Right lobe of liver (tissue), 6 donors: ENCODE results near the gene MMP3. TPM values are rescaled to one million over a fixed set of nuclear protein-coding genes. Genes with fewer than 3 reads are reported as not detected.

Experiments
- ATAC-seq, 4 donors: fragments of 200-7000 bp; cut with Tn5 transposase; one replicate each; pipeline ENCODE4 v1.9.1; 2020; ENCODE audit warnings: mild to moderate bottlenecking in 4 of 4, moderate library complexity in 4 of 4
- DNase-seq, 3 donors: peaks; one replicate each; pipeline ENCODE4 v3.0.0-alpha.2; 2020
- H3K27ac ChIP-seq, 3 donors: fragments of 200-600 bp; one replicate each; pipeline ENCODE4 v1.8.0; 2022
- H3K27me3 ChIP-seq, 2 donors: fragments of 200-600 bp; one replicate each; pipeline ENCODE4 v1.8.0; 2022
- H3K36me3 ChIP-seq, 4 donors: fragments of 200-600 bp; sonication (generic) in 1 of 4; one replicate each; pipeline versions ENCODE4 v1.5.1 to v1.8.0; 2017 to 2022; ENCODE audit warnings: control low read depth in 1 of 4
- H3K4me1 ChIP-seq, 4 donors: fragments of 200-600 bp; sonication (generic) in 1 of 4; one replicate each; pipeline versions ENCODE4 v1.5.1 to v1.8.0; 2017 to 2022; ENCODE audit warnings: control low read depth in 1 of 4
- H3K4me3 ChIP-seq, 3 donors: fragments of 200-600 bp; one replicate each; pipeline ENCODE4 v1.8.0; 2022
- H3K9me3 ChIP-seq, 4 donors: fragments of 200-600 bp; sonication (generic) in 1 of 4; one replicate each; pipeline versions ENCODE4 v1.5.1 to v1.8.0; 2017 to 2022; ENCODE audit warnings: control low read depth in 1 of 4
- POLR2A ChIP-seq: fragments of 450-650 bp; IDR thresholded peaks from one replicate; pipeline ENCODE4 v1.6.1; 2017; ENCODE audit warnings: antibody characterized with exemption, mild to moderate bottlenecking
- WGBS: methylation state at CpG from one replicate; pipeline ENCODE4 v1.1.6; 2018; ENCODE audit warnings: low coverage, low lambda C conversion rate; ENCODE audit not compliant: insufficient coverage; ENCODE audit errors: missing lambda C conversion rate; 5-methylcytosine and 5-hydroxymethylcytosine counted together
- intact Hi-C, 2 donors: fragments of 100-400 bp; cut with DNase I; formaldehyde crosslinking; loops; one replicate each; pipeline versions ENCODE4 v1.11.2 to v1.14.1; 2022
- total RNA-seq, 6 experiments: library from RNA; depleted of rRNA in 2 of 6; stranded (reverse); fragments of >200 nt in 2 of 6; fragmentation: NEBNext Ultra II Directional in 3 of 6; extraction: Animal tissue kit (Norgen Biotek cat#: 25700) in 3 of 6; gene quantifications; one replicate each; pipeline versions ENCODE4 v1.1.0 to v1.2.4, GENCODE V29; 2016 to 2023
- TF ChIP-seq, protein P1 (sequence below), 4 donors: fragments of 200-600 bp in 3 of 4; fragments of 450-650 bp in 1 of 4; IDR thresholded peaks; one replicate each; pipeline versions ENCODE4 v1.5.1 to v1.8.0; 2016 to 2022; ENCODE audit warnings: antibody characterized with exemption in 4 of 4, mild to moderate bottlenecking in 2 of 4
- donor health status: DM: no; HTN: yes; CAD: no.
- donor health status: DM: no; HTN: no; CAD: no.
- donor health status: DM: no; HTN: no; CAD: no.
- donor health status: DM: no; HTN: yes; CAD: no.
- donor health status: DM: no; HTN: yes; CAD: no.

MMP3 gene
- total RNA-seq, 6 experiments from 2014 or later: not detected

DNA sequence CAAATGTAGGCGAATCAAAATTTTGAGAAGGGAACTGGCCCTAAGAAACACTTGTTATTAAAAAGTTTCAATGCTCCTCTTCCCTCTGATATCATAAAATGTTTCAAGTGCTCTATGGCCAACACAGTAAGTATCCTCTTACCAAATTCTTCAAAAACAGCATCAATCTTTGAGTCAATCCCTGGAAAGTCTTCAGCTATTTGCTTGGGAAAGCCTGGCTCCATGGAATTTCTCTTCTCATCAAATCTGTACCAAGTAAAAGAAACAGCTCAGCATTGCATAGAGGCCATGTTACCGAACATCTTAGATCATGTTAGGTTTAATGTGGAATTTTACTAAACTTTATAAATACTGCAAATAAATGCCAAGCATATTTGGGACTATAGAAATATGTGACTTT, 6.3 kb downstream of the MMP3 start:
- no peak overlapping the region for H3K4me3 ChIP-seq
- no peak overlapping the region for H3K27ac ChIP-seq
- intact Hi-C loops: no loop called here
- WGBS: 41% methylated on average over 2 of the region's 2 CpGs
- DNase-seq (no peak), ATAC-seq (no peak)
- no peaks in the 10 kb centered on the region for H3K27me3 ChIP-seq
- H3K4me1 ChIP-seq: no peaks in the 10 kb centered on the region
- H3K36me3 ChIP-seq: no peaks in the 10 kb centered on the region
- no peaks in the 10 kb centered on the region for H3K9me3 ChIP-seq
- TF ChIP-seq POLR2A: no peak
- TF ChIP-seq, protein P1, sequence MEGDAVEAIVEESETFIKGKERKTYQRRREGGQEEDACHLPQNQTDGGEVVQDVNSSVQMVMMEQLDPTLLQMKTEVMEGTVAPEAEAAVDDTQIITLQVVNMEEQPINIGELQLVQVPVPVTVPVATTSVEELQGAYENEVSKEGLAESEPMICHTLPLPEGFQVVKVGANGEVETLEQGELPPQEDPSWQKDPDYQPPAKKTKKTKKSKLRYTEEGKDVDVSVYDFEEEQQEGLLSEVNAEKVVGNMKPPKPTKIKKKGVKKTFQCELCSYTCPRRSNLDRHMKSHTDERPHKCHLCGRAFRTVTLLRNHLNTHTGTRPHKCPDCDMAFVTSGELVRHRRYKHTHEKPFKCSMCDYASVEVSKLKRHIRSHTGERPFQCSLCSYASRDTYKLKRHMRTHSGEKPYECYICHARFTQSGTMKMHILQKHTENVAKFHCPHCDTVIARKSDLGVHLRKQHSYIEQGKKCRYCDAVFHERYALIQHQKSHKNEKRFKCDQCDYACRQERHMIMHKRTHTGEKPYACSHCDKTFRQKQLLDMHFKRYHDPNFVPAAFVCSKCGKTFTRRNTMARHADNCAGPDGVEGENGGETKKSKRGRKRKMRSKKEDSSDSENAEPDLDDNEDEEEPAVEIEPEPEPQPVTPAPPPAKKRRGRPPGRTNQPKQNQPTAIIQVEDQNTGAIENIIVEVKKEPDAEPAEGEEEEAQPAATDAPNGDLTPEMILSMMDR (IDR thresholded peaks at IDR 0.05): no peak

DNA sequence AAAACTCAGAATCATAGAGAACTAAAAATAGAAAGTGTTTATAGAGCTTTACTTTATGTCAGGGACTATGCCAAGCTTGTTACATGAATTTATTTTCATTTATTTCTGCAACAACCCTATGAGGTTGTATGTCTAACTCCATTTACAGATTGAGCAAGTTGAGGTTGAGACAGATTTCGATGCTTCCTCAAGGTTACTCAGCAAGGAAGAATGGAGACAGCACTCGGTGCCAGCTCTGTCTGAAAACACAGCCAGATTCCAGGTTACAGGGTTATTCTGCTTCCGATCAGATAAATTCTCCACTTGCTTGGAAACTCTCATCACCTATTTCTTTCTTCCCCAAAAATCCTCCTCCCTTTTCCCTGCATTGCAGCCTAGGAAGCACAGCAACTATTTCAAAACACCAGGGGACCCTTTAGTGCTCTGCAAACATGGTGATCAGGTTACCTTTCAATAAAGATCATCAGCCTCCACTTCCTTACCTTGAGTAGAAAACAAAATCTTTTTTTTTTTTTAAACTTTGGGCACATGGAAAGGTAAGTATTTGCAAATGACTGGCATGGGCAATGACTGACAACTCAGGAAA, 7.0 kb downstream of the MMP3 start:
- no peak overlapping the region for H3K4me3 ChIP-seq
- no peak for ATAC-seq
- no peaks in the 10 kb centered on the region for H3K4me1 ChIP-seq
- H3K27ac ChIP-seq: no peak overlapping the region
- WGBS: 28% methylated on average over 3 of the region's 3 CpGs
- DNase-seq: no peak
- no peaks in the 10 kb centered on the region for H3K36me3 ChIP-seq
- intact Hi-C loops: no loop called here
- TF ChIP-seq, protein P1 (IDR thresholded peaks at IDR 0.05): no peak
- no peak for TF ChIP-seq POLR2A
- H3K27me3 ChIP-seq: no peaks in the 10 kb centered on the region
- H3K9me3 ChIP-seq: no peaks in the 10 kb centered on the region

DNA sequence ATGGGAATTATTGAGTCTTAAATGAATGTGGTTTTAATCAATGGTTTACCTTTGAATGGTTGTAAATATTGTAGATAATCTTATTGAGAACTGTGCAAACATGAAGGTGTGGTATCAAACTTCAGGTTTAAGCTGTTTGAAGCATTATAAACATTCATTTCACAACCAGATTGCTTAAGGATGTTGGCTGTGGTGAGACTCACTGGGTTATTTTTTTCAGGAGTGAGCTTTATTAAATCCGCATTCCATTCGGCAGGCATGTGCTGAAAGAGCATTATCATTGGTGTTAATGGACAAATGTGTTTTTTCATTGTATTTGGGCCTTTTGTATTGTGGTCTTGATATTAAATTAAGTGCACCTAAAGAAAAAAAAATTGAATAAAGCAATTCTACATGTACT, 9.7 kb downstream of the MMP3 start:
- WGBS: 80% methylated on average over 2 of the region's 2 CpGs
- ATAC-seq: no peak

DNA sequence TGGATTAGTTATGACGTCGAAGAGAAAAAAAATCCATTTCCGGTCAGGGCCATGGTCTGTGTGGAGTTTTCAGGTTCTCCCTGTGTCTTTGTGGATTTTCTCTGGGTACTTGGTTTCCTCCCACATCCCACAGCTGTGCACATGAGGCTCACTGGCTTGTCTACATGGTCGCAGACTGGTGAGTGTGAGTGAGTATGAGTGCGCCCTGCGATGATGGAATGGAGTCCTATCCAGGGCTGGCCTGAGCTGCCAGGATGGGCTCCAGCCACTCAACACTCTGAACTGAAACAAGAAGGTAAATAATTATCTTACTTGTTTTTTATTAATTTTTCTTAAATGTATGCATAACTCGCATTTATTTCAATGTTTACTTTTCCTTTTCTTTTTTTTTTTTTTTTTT, 10.8 kb downstream of the MMP3 start:
- H3K4me3 ChIP-seq: no peak overlapping the region
- intact Hi-C loops: no loop called here
- DNase-seq: no peak

More for the DNA sequence above, 9.7 kb downstream of the MMP3 start:
- intact Hi-C loops: no loop called here
- no peak overlapping the region for H3K4me3 ChIP-seq
- H3K27me3 ChIP-seq: no peaks in the 10 kb centered on the region
- no peak overlapping the region for H3K27ac ChIP-seq
- DNase-seq: no peak
- no peaks in the 10 kb centered on the region for H3K4me1 ChIP-seq
- H3K9me3 ChIP-seq: no peaks in the 10 kb centered on the region
- TF ChIP-seq POLR2A: no peak
- TF ChIP-seq, protein P1 (IDR thresholded peaks at IDR 0.05): no peak
- H3K36me3 ChIP-seq: no peaks in the 10 kb centered on the region

More for the DNA sequence above, 10.8 kb downstream of the MMP3 start:
- no peak for ATAC-seq
- Histone ChIP-seq H3K27me3 (no peaks in the 10 kb centered on the region), H3K4me1 (no peaks in the 10 kb centered on the region), H3K27ac (no peak overlapping the region), H3K9me3 (no peaks in the 10 kb centered on the region), H3K36me3 (no peaks in the 10 kb centered on the region)
- TF ChIP-seq POLR2A: no peak
- TF ChIP-seq, protein P1 (IDR thresholded peaks at IDR 0.05): no peak
- 72% methylated on average over 4 of the region's 7 CpGs for WGBS
